Pancreas (tissue), 10 donors: Measurements from ENCODE around the gene TDRD3. TPM values are rescaled to one million over a fixed set of nuclear protein-coding genes. Genes with fewer than 3 reads are reported as not detected.

Source experiments
- ATAC-seq, 4 donors: fragments of 200-7000 bp; cut with Tn5 transposase; one replicate each; pipeline versions ENCODE4 v1.8.0 to v1.9.1; 2020; ENCODE audit warnings: mild to moderate bottlenecking in 4 of 4, moderate library complexity in 4 of 4
- DNase-seq, 6 donors: peaks; one replicate each; pipeline ENCODE4 v3.0.0-alpha.2; 2020
- FAIRE-seq: peaks from 2 replicates; lab custom pipeline; 2012; peaks lifted over from hg19 to GRCh38; lab: Jason Lieb, UNC
- H3K27ac ChIP-seq, 4 donors: fragments of 200-600 bp; sonication (generic); 1 replicate in 3 of 4; 2 replicates in 1 of 4; pipeline versions ENCODE4 v1.5.0 to v1.8.0; 2020
- H3K27me3 ChIP-seq, 4 donors: fragments of 200-600 bp; one replicate each; pipeline ENCODE4 v1.8.0; 2021
- H3K36me3 ChIP-seq, 3 donors: fragments of 200-600 bp; sonication (generic) in 1 of 3; one replicate each; pipeline versions ENCODE4 v1.5.0 to v1.8.0; 2020 to 2021
- H3K4me1 ChIP-seq, 3 donors: fragments of 200-600 bp; one replicate each; pipeline ENCODE4 v1.8.0; 2021
- H3K4me3 ChIP-seq, 4 donors: fragments of 200-600 bp; sonication (generic) in 2 of 4; one replicate each; pipeline versions ENCODE4 v1.5.0 to v1.8.0; 2020 to 2021
- H3K9me3 ChIP-seq, 4 donors: fragments of 200-600 bp; one replicate each; pipeline ENCODE4 v1.8.0; 2021
- CTCF ChIP-seq, 4 donors: fragments of 200-600 bp; sonication (generic) in 3 of 4; IDR thresholded peaks; one replicate each; pipeline versions ENCODE4 v1.5.0 to v1.8.0; 2021; ENCODE audit warnings: antibody characterized with exemption in 4 of 4
- WGBS, 2 donors: extraction: QIAGEN DNeasy Blood & Tissue Kit; methylation state at CpG; one replicate each; pipeline ENCODE4 v1.1.7; 2013; 5-methylcytosine and 5-hydroxymethylcytosine counted together
- intact Hi-C, 3 donors: fragments of 100-400 bp; cut with DNase I; formaldehyde crosslinking; loops; one replicate each; pipeline versions ENCODE4 v1.11.1 to v1.14.2; 2022
- polyA plus RNA-seq, 2 donors: library from polyadenylated mRNA; stranded (reverse); fragments of 200-250 nt; gene quantifications; one replicate each; pipeline ENCODE4 v1.2.3, GENCODE V29; 2013
- total RNA-seq, 6 donors: library from RNA; stranded (reverse); fragmentation: NEBNext Ultra II Directional in 4 of 6; extraction: Animal tissue kit (Norgen Biotek cat#: 25700) in 4 of 6; gene quantifications; one replicate each; pipeline versions ENCODE4 v1.2.1 to v1.2.4, GENCODE V29; 2021 to 2023
- donor health status: healthy with polysubstance abuse.
- donor health status: DM: no; HTN: no; CAD: no; lungs with moderate emphysema.
- donor health status: DM: no; HTN: no; CAD: no.
- donor health status: control.
- donor health status: control.
- donor health status: Bipolar disorder and iron deficiency.
- donor health status: DM: yes; HTN: yes; CAD: no.
- donor health status: DM: no; HTN: no; CAD: no.
- donor health status: DM: no; HTN: no; CAD: no.
- donor health status: DM: yes; HTN: yes; CAD: no.

Gene TDRD3
- total and polyA plus RNA-seq, 8 donors, result 12.2 to 24.6 (median 20.3) TPM

DNA sequence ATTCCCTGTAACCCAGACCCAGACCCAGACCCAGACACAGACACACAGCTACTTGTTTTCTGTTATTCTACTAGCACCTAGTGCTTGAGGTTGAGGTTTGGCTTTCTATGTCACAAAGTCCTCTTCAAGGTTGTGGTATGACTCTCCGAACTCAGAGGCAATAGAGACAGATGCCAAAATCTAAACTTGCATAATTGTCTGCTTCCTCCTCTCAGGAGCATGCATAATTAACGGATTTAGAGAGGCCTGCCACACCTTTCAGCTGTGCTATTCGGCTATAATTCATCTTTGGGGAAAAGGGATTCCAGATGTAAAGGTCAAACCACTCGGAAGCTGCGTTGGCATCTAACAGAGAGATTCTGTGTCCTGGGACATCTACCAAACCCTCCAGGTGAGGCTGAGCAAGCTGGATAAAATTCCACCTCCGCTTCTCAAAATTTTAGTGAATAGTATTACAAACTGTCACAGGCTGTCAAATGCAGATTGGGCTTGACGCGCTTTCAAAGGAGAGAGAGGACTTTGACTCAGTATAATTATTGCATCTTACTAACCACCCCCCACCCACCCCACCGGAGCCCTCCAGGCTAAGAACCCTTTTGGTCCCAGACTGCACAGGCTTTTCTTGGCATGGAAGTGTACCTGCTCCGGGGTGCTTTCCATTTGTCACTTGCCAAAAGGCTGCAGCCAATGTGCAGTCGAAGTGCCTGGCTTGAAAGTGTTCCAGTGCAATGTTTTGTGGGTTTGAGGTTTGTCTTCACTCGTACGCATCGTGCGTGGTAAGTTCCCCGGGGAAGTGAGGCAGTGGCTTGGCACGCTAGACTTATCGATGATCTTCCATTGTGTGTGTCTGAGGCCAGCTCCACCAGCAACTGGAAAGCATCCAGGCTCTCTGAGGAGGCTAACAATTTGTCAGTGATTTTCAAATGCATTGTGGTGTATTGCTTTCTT, 194.1 kb downstream of the TDRD3 start:
- ATAC-seq, result no peak
- FAIRE-seq, result no peak
- intact Hi-C loops, result no loop called here

DNA sequence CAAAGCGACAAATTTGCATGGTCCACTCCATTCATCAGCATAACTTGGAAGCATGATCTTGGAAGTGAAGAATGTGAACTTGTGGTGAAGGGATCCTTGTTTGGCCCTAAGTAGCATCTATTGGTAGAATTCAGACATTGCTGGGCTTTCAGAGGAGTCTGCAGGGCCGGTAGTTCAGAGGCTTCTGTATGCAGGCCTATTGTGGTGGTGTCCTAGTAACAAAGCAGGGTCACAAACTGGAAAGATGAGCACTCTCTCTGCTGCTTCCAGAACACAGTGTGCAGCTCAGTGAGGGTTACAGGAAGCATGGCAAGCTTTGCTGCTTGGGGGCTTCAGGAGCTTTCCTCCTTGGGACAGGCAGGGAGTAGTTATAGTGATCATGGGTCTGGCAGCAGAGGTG, 206.0 kb downstream of the TDRD3 start:
- H3K4me3 ChIP-seq, result no peak overlapping the region
- 73 to 74% methylated on average over 2 of the region's 2 CpGs for WGBS, 2 donors
- DNase-seq (no peak), FAIRE-seq (no peak), ATAC-seq (no peak)
- no peaks in the 10 kb centered on the region for H3K27me3 ChIP-seq
- TF ChIP-seq CTCF (IDR thresholded peaks at IDR 0.05), result no peak
- H3K36me3 ChIP-seq, result no peaks in the 10 kb centered on the region
- H3K4me1 ChIP-seq, result no peaks in the 10 kb centered on the region
- intact Hi-C loops, result no loop called here
- H3K9me3 ChIP-seq, result no peaks in the 10 kb centered on the region
- H3K27ac ChIP-seq, result no peak overlapping the region

More for the DNA sequence above, 194.1 kb downstream of the TDRD3 start:
- WGBS, 2 donors, result 70 to 75% methylated on average over 18 of the region's 18 CpGs
- no peaks in the 10 kb centered on the region for H3K27me3 ChIP-seq
- no peaks in the 10 kb centered on the region for H3K9me3 ChIP-seq
- no peak for DNase-seq
- no peaks in the 10 kb centered on the region for H3K4me1 ChIP-seq
- no peak overlapping the region for H3K4me3 ChIP-seq
- no peaks in the 10 kb centered on the region for H3K36me3 ChIP-seq
- TF ChIP-seq CTCF (IDR thresholded peaks at IDR 0.05), result no peak
- H3K27ac ChIP-seq, result no peak overlapping the region

- intact Hi-C loops, result no loop called here
- H3K36me3 ChIP-seq, result no peaks in the 10 kb centered on the region
- no peak for TF ChIP-seq CTCF (IDR thresholded peaks at IDR 0.05)
- no peak for FAIRE-seq
- H3K4me3 ChIP-seq, result no peak overlapping the region
- no peaks in the 10 kb centered on the region for H3K27me3 ChIP-seq
- H3K9me3 ChIP-seq, result no peaks in the 10 kb centered on the region
- H3K4me1 ChIP-seq, result no peaks in the 10 kb centered on the region
- 76 to 80% methylated on average over 6 of the region's 6 CpGs for WGBS, 2 donors
- H3K27ac ChIP-seq, result no peak overlapping the region
- ATAC-seq, result no peak
- DNase-seq, result no peak
Observed at GRCh38 chr13:60604058-60604457, 207.0 kb downstream of the TDRD3 start.

DNA sequence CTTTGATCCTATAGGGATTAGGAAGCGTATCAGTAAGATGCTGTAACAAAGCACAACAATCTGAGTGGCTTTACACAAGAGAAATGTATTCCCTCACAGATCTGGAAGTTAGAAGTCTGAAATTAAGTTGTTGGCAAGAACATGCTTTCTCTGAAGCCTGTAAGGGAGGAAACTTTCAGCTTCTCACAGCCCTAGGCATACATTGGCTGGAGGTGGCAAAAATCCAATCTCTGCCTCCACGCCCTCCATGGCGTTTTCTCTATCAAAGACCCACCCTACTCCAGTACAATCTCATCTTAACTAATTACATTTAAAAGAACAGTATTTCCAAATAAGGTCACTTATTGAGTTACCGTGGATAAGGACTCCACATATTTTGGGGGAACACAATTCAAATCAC, 211.9 kb downstream of the TDRD3 start:
- no peak for DNase-seq
- TF ChIP-seq CTCF (IDR thresholded peaks at IDR 0.05), result no peak
- Histone ChIP-seq H3K4me1 (no peaks in the 10 kb centered on the region), H3K4me3 (no peak overlapping the region), H3K27me3 (no peaks in the 10 kb centered on the region), H3K9me3 (no peaks in the 10 kb centered on the region), H3K36me3 (no peaks in the 10 kb centered on the region), H3K27ac (no peak overlapping the region)
- FAIRE-seq, result no peak
- intact Hi-C loops, result no loop called here
- WGBS, 2 donors, result 75 to 80% methylated on average over 4 of the region's 4 CpGs
- ATAC-seq, result no peak

DNA sequence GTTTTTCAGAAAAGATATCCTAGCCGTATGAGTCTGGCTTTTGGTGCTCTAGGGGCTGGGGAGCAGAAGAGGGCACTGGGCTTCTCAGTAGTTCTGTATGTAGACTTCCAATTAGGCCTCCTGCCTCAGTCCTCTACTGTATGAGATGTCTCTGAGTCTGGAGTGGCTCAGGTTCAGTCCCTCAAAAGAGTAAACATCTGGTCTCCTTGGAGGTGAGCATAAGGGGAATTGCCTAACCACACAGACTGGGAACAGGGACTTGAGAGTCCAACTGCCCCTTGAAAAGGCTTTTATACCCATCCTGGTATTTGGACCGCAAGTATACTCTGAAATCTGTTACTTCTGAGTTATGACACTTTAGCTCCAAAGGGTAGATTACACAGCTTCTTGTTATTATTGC, 214.5 kb downstream of the TDRD3 start:
- Histone ChIP-seq H3K9me3 (no peaks in the 10 kb centered on the region), H3K27ac (no peak overlapping the region), H3K27me3 (peaks cover 0 to 4% (median 0%) of the 10 kb centered on the region in 4 donors), H3K4me1 (no peaks in the 10 kb centered on the region), H3K4me3 (no peak overlapping the region), H3K36me3 (no peaks in the 10 kb centered on the region)
- DNase-seq (no peak), FAIRE-seq (no peak), ATAC-seq (no peak)
- intact Hi-C loops, result no loop called here
- no peak for TF ChIP-seq CTCF (IDR thresholded peaks at IDR 0.05)
- WGBS, 2 donors, result 67 to 69% methylated on average over 2 of the region's 2 CpGs
